HCT116 (cell line): ENCODE data around the gene CCDC192. TPM values are rescaled to one million over a fixed set of nuclear protein-coding genes. Genes with fewer than 3 reads are reported as not detected.
"Not testable (repeated sequence)": the region's sequence is repeated elsewhere in the genome, so short reads cannot be mapped to it uniquely, and the experiment has no call there.

Source experiments
- ATAC-seq: fragments of 200-7000 bp; cut with Tn5 transposase; 2 replicates; pipeline ENCODE4 v1.9.1; 2020; ENCODE audit warnings: mild to moderate bottlenecking, moderate library complexity
- BruUV-seq: library from RNA; stranded (reverse); fragments of 400-500 nt; replicated peaks from 2 replicates; lab custom pipeline; 2021; lab: Mats Ljungman, UMichigan
- CTCF ChIA-PET: fragments of 300-600 bp; sonication (Branson Sonifier 250); formaldehyde crosslinking; loops from one replicate; lab custom pipeline; 2021; ENCODE audit warnings: antibody characterized with exemption; lab: Charles Lee
- POLR2A ChIA-PET: fragments of 300-600, 350-600 bp; sonication (Branson Sonifier 250); formaldehyde crosslinking; loops from one replicate; lab custom pipeline; 2021; ENCODE audit warnings: antibody characterized with exemption; lab: Charles Lee
- RAD21 ChIA-PET, 2 experiments: fragments of 300-600 bp; sonication (Branson Sonifier 250); formaldehyde crosslinking; loops; one replicate each; lab custom pipeline; 2023; ENCODE audit warnings: low total read pairs in 2 of 2; ENCODE audit not compliant: uncharacterized antibody in 2 of 2, unreplicated experiment in 2 of 2, low non-redundant PET in 1 of 2; lab: Charles Lee
- DNase-seq: peaks from one replicate; pipeline ENCODE4 v3.0.0-alpha.2; 2010; ENCODE audit warnings: low read depth, low spot score
- H2AFZ ChIP-seq: fragments of 200-600 bp; shearing (Covaris generic), sonication (generic); 2 replicates; pipeline ENCODE4 v1.6.1; 2017; ENCODE audit warnings: low read depth, mixed run types, mixed read lengths, antibody characterized with exemption, low read length; ENCODE audit not compliant: poor library complexity, severe bottlenecking
- H3K27ac ChIP-seq: 2 replicates; pipeline ENCODE4 v1.5.1; 2012; ENCODE audit warnings: low read depth, low read length
- H3K27me3 ChIP-seq: fragments of 200-600 bp; sonication (generic); 2 replicates; pipeline ENCODE4 v1.6.1; 2016; ENCODE audit warnings: mixed run types, low read length, mixed read lengths; ENCODE audit not compliant: insufficient read depth
- H3K36me3 ChIP-seq, 2 experiments: fragments of 200-500 bp in 1 of 2; fragments of 200-600 bp in 1 of 2; sonication (Bioruptor generic) in 1 of 2; sonication (generic) in 1 of 2; 2 replicates each; pipeline versions ENCODE4 v1.5.1 to v1.6.1; 2014 to 2016; ENCODE audit warnings: low read length in 2 of 2, inconsistent platforms in 1 of 2, mixed read lengths in 1 of 2, mixed run types in 1 of 2; ENCODE audit not compliant: insufficient read depth in 2 of 2, control insufficient read depth in 1 of 2
- H3K4me1 ChIP-seq, 2 experiments: fragments of 200-600 bp in 1 of 2; sonication (generic) in 1 of 2; 2 replicates each; pipeline versions ENCODE4 v1.5.1 to v1.6.1; 2012 to 2017; ENCODE audit warnings: low read length in 2 of 2, inconsistent platforms in 1 of 2, mild to moderate bottlenecking in 1 of 2, mixed read lengths in 1 of 2, mixed run types in 1 of 2, moderate library complexity in 1 of 2; ENCODE audit not compliant: insufficient read depth in 2 of 2, control insufficient read depth in 1 of 2
- H3K4me2 ChIP-seq: fragments of 200-600 bp; sonication (generic); 2 replicates; pipeline ENCODE4 v1.6.1; 2017; ENCODE audit warnings: mixed run types, low read length, mixed read lengths
- H3K4me3 ChIP-seq, 2 experiments: fragments of 200-600 bp in 1 of 2; sonication (generic) in 1 of 2; replicated peaks in 1 of 2; 2 replicates each; pipeline ENCODE4 v1.5.1; 2011 to 2016; ENCODE audit warnings: low read length in 2 of 2, control low read depth in 1 of 2, low read depth in 1 of 2, mild to moderate bottlenecking in 1 of 2, mixed read lengths in 1 of 2, mixed run types in 1 of 2
- H3K79me2 ChIP-seq: fragments of 200-600 bp; sonication (generic); 2 replicates; pipeline ENCODE4 v1.6.1; 2017; ENCODE audit warnings: mild to moderate bottlenecking, mixed run types, low read length, moderate library complexity, mixed read lengths; ENCODE audit not compliant: insufficient read depth
- H3K9ac ChIP-seq: fragments of 200-600 bp; sonication (generic); 2 replicates; pipeline ENCODE4 v1.6.1; 2016; ENCODE audit warnings: low read length, mixed read lengths
- H3K9me2 ChIP-seq: fragments of 200-600 bp; sonication (generic), shearing (Covaris generic); 2 replicates; pipeline ENCODE4 v1.6.1; 2017; ENCODE audit warnings: mixed run types, mild to moderate bottlenecking, moderate library complexity; ENCODE audit not compliant: insufficient read depth
- H3K9me3 ChIP-seq, 2 experiments: fragments of 200-500 bp in 1 of 2; fragments of 200-600 bp in 1 of 2; sonication (Bioruptor generic) in 1 of 2; sonication (generic) in 1 of 2; 2 replicates each; pipeline ENCODE4 v1.6.1; 2014 to 2017; ENCODE audit warnings: low read length in 2 of 2, mixed read lengths in 2 of 2, inconsistent platforms in 1 of 2, low read depth in 1 of 2, mild to moderate bottlenecking in 1 of 2, mixed run types in 1 of 2, moderate library complexity in 1 of 2; ENCODE audit not compliant: control insufficient read depth in 1 of 2, insufficient read depth in 1 of 2
- H4K20me1 ChIP-seq: fragments of 200-600 bp; sonication (generic), shearing (Covaris generic); 2 replicates; pipeline ENCODE4 v1.6.1; 2017; ENCODE audit warnings: mixed run types, mild to moderate bottlenecking, moderate library complexity; ENCODE audit not compliant: insufficient read depth
- CEBPB ChIP-seq: IDR thresholded peaks from 2 replicates; pipeline ENCODE4 v1.6.1; 2012; ENCODE audit warnings: low read depth
- EGR1 ChIP-seq: IDR thresholded peaks from 2 replicates; pipeline ENCODE4 v1.6.1; 2012; ENCODE audit warnings: low read depth
- ELF1 ChIP-seq: IDR thresholded peaks from 2 replicates; pipeline ENCODE4 v1.6.1; 2012; ENCODE audit warnings: low read depth, borderline replicate concordance
- EZH2 ChIP-seq: fragments of 200-600 bp; sonication (generic); IDR thresholded peaks from 2 replicates; pipeline ENCODE4 v1.6.1; 2017; ENCODE audit warnings: antibody characterized with exemption, mixed run types
- POLR2A ChIP-seq: IDR thresholded peaks from 2 replicates; pipeline ENCODE4 v1.7.0; 2011; ENCODE audit warnings: borderline replicate concordance; ENCODE audit not compliant: insufficient read depth, insufficient read length; ENCODE audit errors: extremely low read depth
- RAD21 ChIP-seq: IDR thresholded peaks from 2 replicates; pipeline ENCODE4 v1.6.1; 2012; ENCODE audit warnings: low read depth, mild to moderate bottlenecking
- SIN3A ChIP-seq: IDR thresholded peaks from 2 replicates; pipeline ENCODE4 v1.6.1; 2012; ENCODE audit warnings: low read depth
- intact Hi-C: fragments of 100-400 bp; cut with micrococcal nuclease; formaldehyde crosslinking; loops from 2 replicates; pipeline ENCODE4 v1.10.0; 2022
- total RNA-seq: library from RNA; stranded (reverse); gene quantifications from one replicate; pipeline ENCODE4 v1.2.1, GENCODE V29; 2021; ENCODE audit not compliant: unreplicated experiment
- TF ChIP-seq, protein P1 (sequence below): IDR thresholded peaks from 2 replicates; pipeline ENCODE4 v1.6.1; 2012
- TF ChIP-seq, protein P2 (sequence below), 3 experiments: fragments of 200-600 bp in 1 of 3; sonication (generic) in 1 of 3; IDR thresholded peaks in 2 of 3; conservative IDR thresholded peaks in 1 of 3; 2 replicates each; pipeline ENCODE4 v1.5.1; 2012 to 2017; ENCODE audit warnings: low read depth in 2 of 3, low read length in 2 of 3, antibody characterized with exemption in 1 of 3, borderline replicate concordance in 1 of 3, control low read depth in 1 of 3, mild to moderate bottlenecking in 1 of 3, mixed read lengths in 1 of 3, mixed run types in 1 of 3, moderate library complexity in 1 of 3; ENCODE audit not compliant: insufficient read depth in 1 of 3
- TF ChIP-seq, protein P3 (sequence below): IDR thresholded peaks from 2 replicates; pipeline ENCODE4 v1.6.1; 2012

Gene CCDC192
- total RNA-seq, 1 experiment from 2014 or later, result not detected

DNA sequence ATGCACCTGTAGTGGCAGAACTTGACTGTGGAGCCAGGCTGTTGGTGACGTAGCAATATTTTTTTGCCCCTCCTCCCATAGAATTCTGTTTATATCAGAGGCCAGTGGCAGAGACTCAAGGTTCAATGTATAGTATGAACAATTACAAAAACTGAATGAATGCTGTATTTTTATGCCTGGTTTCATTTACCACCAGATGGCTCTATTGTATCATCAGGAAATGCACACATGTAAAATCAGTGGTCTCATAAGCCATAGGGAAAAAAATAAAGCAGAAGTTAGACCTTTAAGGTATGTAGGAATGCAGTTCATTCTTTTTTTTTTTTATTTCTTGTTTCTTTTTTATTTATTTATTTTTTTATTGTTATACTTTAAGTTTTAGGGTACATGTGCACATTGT, 43.6 kb downstream of the CCDC192 start:
- Histone ChIP-seq H3K36me3 (no peaks in the 10 kb centered on the region), H2AFZ (no peak overlapping the region), H3K27ac (no peak overlapping the region), H3K27me3 (no peaks in the 10 kb centered on the region), H3K9ac (no peak overlapping the region), H3K79me2 (no peaks in the 10 kb centered on the region), H3K4me2 (no peak overlapping the region), H3K4me3 (no peak overlapping the region), H3K9me3 (no peaks in the 10 kb centered on the region), H4K20me1 (no peaks in the 10 kb centered on the region), H3K9me2 (no peaks in the 10 kb centered on the region), H3K4me1 (no peaks in the 10 kb centered on the region)
- ATAC-seq (peak; percentile 72), DNase-seq (peak; percentile 10)
- RAD21 ChIA-PET, result no interaction called here
- TF ChIP-seq EGR1 (no peak), CEBPB (no peak), RAD21 (peak; percentile 66), EZH2 (no peak), ELF1 (no peak), SIN3A (no peak), POLR2A (no peak)
- TF ChIP-seq, protein P1, sequence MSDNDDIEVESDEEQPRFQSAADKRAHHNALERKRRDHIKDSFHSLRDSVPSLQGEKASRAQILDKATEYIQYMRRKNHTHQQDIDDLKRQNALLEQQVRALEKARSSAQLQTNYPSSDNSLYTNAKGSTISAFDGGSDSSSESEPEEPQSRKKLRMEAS, result no peak
- TF ChIP-seq, protein P2, sequence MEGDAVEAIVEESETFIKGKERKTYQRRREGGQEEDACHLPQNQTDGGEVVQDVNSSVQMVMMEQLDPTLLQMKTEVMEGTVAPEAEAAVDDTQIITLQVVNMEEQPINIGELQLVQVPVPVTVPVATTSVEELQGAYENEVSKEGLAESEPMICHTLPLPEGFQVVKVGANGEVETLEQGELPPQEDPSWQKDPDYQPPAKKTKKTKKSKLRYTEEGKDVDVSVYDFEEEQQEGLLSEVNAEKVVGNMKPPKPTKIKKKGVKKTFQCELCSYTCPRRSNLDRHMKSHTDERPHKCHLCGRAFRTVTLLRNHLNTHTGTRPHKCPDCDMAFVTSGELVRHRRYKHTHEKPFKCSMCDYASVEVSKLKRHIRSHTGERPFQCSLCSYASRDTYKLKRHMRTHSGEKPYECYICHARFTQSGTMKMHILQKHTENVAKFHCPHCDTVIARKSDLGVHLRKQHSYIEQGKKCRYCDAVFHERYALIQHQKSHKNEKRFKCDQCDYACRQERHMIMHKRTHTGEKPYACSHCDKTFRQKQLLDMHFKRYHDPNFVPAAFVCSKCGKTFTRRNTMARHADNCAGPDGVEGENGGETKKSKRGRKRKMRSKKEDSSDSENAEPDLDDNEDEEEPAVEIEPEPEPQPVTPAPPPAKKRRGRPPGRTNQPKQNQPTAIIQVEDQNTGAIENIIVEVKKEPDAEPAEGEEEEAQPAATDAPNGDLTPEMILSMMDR (IDR thresholded peaks at IDR 0.05 in 2 of 3, conservative IDR thresholded peaks at IDR 0.05 in 1 of 3; ENCODE audit: borderline replicate concordance in 1 of 3, insufficient read depth in 1 of 3, low read depth in 2 of 3, low read length in 2 of 3), result peak; percentile 27 to 49 (median 39); a peak in 4 of 6 replicates
- TF ChIP-seq, protein P3, sequence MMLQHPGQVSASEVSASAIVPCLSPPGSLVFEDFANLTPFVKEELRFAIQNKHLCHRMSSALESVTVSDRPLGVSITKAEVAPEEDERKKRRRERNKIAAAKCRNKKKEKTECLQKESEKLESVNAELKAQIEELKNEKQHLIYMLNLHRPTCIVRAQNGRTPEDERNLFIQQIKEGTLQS, result no peak
- CTCF ChIA-PET, result no interaction called here
- BruUV-seq, result no TSS peak
- intact Hi-C loops, result loop anchor here (10.0 kb wide), 1 partner anchor 748 kb away; no protein-coding TSS in a partner anchor
- POLR2A ChIA-PET, result no interaction called here

DNA sequence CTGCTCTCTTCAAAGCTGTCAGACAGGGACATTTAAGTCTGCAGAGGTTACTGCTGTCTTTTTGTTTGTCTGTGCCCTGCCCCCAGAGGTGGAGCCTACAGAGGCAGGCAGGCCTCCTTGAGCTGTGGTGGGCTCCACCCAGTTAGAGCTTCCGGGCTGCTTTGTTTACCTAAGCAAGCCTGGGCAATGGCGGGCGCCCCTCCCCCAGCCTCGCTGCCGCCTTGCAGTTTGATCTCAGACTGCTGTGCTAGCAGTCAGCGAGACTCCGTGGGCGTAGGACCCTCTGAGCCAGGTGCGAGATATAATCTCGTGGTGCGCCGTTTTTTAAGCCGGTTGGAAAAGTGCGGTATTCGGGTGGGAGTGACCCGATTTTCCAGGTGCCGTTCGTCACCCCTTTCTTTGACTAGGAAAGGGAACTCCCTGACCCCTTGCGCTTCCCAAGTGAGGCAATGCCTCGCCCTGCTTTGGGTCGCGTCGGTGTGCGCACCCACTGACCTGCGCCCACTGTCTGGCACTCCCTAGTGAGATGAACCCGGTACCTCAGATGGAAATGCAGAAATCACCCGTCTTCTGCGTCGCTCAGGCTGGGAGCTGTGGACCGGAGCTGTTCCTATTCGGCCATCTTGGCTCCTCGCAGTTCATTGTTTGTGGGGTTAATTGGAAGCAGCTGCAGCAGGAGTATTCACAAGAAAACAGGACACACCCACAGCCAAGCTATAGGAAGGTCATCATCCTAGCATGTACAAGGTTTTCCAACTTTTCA, 49.5 kb downstream of the CCDC192 start:
- H3K27ac ChIP-seq, H3K4me1 ChIP-seq, H3K79me2 ChIP-seq, BruUV-seq, H2AFZ ChIP-seq, CTCF ChIA-PET, H3K9me3 ChIP-seq, DNase-seq, H3K9ac ChIP-seq, ATAC-seq, H4K20me1 ChIP-seq, H3K9me2 ChIP-seq, H3K4me2 ChIP-seq, H3K36me3 ChIP-seq, H3K4me3 ChIP-seq, H3K27me3 ChIP-seq, intact Hi-C loops, RAD21 ChIA-PET, POLR2A ChIA-PET: not testable (repeated sequence)
